Left ventricle myocardium inferior (tissue), 1 donor: ENCODE measurements around the gene PHAX. TPM values are rescaled to one million over a fixed set of nuclear protein-coding genes. Genes with fewer than 3 reads are reported as not detected.
"Not testable (repeated sequence)": the region's sequence is repeated elsewhere in the genome, so short reads cannot be mapped to it uniquely, and the experiment has no call there.

Source experiments
- DNase-seq: peaks from one replicate; pipeline ENCODE4 v3.0.0-alpha.2; 2020
- H3K27ac ChIP-seq: fragments of 200-600 bp; replicated peaks from 2 replicates; pipeline ENCODE4 v1.8.0; 2021
- H3K27me3 ChIP-seq: fragments of 200-600 bp; 2 replicates; pipeline ENCODE4 v1.8.0; 2021; ENCODE audit warnings: low read depth
- H3K36me3 ChIP-seq: fragments of 200-600 bp; 2 replicates; pipeline ENCODE4 v1.8.0; 2021
- H3K4me1 ChIP-seq: fragments of 200-600 bp; 2 replicates; pipeline ENCODE4 v1.8.0; 2021
- H3K4me3 ChIP-seq: fragments of 200-600 bp; 2 replicates; pipeline ENCODE4 v1.8.0; 2021; ENCODE audit warnings: mild to moderate bottlenecking, moderate library complexity
- H3K9me3 ChIP-seq: fragments of 200-600 bp; replicated peaks from 2 replicates; pipeline ENCODE4 v1.8.0; 2021
- CTCF ChIP-seq: fragments of 200-600 bp; IDR thresholded peaks from 2 replicates; pipeline ENCODE4 v1.8.0; 2021; ENCODE audit warnings: antibody characterized with exemption, mild to moderate bottlenecking, borderline replicate concordance
- intact Hi-C: fragments of 100-400 bp; cut with micrococcal nuclease; formaldehyde crosslinking; loops from one replicate; pipeline ENCODE4 v1.11.0; 2022
- total RNA-seq: library from RNA; stranded (reverse); fragmentation: NEBNext Ultra II Directional; extraction: Animal tissue kit (Norgen Biotek cat#: 25700); gene quantifications from one replicate; pipeline ENCODE4 v1.2.1, GENCODE V29; 2021
- donor health status: DM: no; HTN: yes; CAD: no; lungs with severe emphysema.

PHAX gene
- total RNA-seq, 1 donor from 2014 or later = 29.4 TPM

DNA sequence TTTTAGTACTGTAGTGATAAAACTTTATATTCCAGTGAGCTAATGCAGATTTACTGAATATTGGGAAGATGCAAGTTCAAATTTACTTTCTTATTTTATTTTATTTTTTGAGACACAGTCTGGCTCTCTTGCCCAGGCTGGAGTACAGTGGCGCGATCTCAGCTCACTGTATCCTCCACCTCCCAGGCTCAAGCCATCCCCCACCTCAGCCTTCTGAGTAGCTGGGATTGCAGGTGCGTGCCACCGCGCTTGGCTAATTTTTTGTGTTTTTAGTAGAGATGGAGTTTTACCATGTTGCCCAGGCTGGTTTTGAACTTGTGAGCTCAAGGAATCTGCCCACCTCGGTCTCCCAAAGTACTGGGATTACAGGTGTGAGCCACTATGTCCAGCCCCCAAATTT, 9.9 kb downstream of the PHAX start:
- Histone ChIP-seq H3K27me3 (no peaks in the 10 kb centered on the region), H3K27ac (no peak overlapping the region), H3K4me3 (no peak overlapping the region), H3K4me1 (peaks cover 31% of the 10 kb centered on the region), H3K36me3 (peaks cover 61% of the 10 kb centered on the region), H3K9me3 (no peaks in the 10 kb centered on the region)
- intact Hi-C loops = no loop called here
- DNase-seq = no peak
- TF ChIP-seq CTCF = no peak

DNA sequence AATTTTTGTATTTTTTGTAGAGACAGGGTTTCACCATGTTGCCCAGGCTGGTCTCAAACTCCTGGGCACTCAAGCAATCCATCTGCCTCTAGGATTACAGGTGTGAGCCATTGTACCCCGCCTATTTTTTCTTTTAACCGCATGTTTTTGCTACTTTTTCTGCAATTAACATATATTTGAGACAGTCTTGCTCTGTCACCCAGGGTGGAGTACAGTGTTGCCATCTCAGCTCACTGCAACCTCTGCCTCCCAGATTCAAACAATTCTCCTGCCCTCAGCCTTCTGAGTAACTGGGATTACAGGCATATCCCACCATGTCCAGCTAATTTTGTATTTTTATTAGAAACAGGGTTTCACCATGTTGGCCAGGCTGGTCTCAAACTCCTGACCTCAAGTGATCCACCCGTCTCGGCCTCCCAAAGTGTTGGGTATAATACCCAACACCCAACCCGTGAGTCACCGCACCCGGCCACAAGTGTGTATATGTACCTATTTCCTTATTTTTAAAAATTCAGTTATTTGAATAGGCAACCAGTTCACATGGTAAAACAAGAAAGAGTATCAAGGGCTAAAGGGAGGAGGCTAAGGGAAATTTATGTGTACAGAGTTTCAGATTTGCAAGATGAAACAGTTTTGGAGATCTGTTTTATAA, 13.3 kb downstream of the PHAX start:
- intact Hi-C loops = no loop called here
- H3K4me1 ChIP-seq = peaks cover 3% of the 10 kb centered on the region
- no peaks in the 10 kb centered on the region for H3K9me3 ChIP-seq
- no peak for DNase-seq
- no peak overlapping the region for H3K4me3 ChIP-seq
- TF ChIP-seq CTCF = no peak
- H3K27me3 ChIP-seq = no peaks in the 10 kb centered on the region
- no peak overlapping the region for H3K27ac ChIP-seq
- peaks cover 64% of the 10 kb centered on the region for H3K36me3 ChIP-seq

- DNase-seq = no peak
- H3K4me3 ChIP-seq = no peak overlapping the region
- no peaks in the 10 kb centered on the region for H3K9me3 ChIP-seq
- H3K36me3 ChIP-seq = peaks cover 64% of the 10 kb centered on the region
- H3K27me3 ChIP-seq = no peaks in the 10 kb centered on the region
- H3K4me1 ChIP-seq = peaks cover 3% of the 10 kb centered on the region
- no peak for TF ChIP-seq CTCF
- intact Hi-C loops = no loop called here
- no peak overlapping the region for H3K27ac ChIP-seq
Measured at GRCh38 chr5:126615286-126615685, 14.5 kb downstream of the PHAX start.

GRCh38 chr5:126617603-126618002, 16.9 kb downstream of the PHAX start:
- DNase-seq, H3K4me1 ChIP-seq, intact Hi-C loops, H3K9me3 ChIP-seq, H3K4me3 ChIP-seq, H3K27ac ChIP-seq, H3K27me3 ChIP-seq: not testable (repeated sequence)
- peaks cover 74% of the 10 kb centered on the region for H3K36me3 ChIP-seq

DNA sequence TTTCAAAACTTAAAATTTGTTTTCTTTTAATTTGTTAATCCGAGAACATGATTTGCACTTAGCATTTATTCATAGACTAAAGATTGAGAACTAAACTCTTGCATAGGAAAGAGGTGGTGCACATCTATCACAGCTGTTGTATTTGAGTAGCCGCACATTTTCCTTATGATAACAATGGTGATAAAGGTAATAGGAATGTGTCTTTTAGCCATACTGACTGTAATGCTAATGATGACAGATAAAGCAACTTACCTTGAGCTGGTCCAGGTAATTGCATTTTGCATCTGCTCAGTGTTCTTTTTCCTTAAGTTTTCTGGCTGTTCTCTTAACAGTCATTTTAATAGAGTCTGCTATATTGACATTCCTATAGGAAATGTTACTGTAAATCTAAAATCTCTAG, 19.0 kb downstream of the PHAX start:
- Histone ChIP-seq H3K9me3 (no peaks in the 10 kb centered on the region), H3K4me3 (no peak overlapping the region), H3K27me3 (no peaks in the 10 kb centered on the region), H3K4me1 (peaks cover 3% of the 10 kb centered on the region), H3K36me3 (peaks cover 76% of the 10 kb centered on the region), H3K27ac (no peak overlapping the region)
- TF ChIP-seq CTCF = no peak
- intact Hi-C loops = no loop called here
- DNase-seq = no peak

DNA sequence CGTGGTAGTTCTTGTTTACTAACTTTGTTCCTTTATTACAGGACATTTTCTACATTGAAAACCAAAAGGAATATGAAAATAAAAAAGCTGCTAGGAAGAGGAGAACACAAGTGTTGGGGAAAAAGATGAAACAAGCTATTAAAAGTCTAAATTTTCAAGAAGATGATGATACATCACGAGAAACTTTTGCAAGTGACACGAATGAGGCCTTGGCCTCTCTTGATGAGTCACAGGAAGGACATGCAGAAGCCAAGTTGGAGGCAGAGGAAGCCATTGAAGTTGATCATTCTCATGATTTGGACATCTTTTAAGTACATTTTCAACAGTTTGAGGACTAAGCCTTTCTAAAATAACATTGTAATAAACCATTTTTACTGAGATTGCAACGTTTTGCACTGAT, 23.8 kb downstream of the PHAX start:
- Histone ChIP-seq H3K4me3 (no peak overlapping the region), H3K27ac (no peak overlapping the region), H3K4me1 (no peaks in the 10 kb centered on the region), H3K9me3 (no peaks in the 10 kb centered on the region), H3K36me3 (peaks cover 58% of the 10 kb centered on the region), H3K27me3 (no peaks in the 10 kb centered on the region)
- no peak for DNase-seq
- intact Hi-C loops = no loop called here
- no peak for TF ChIP-seq CTCF
